Measurements from ENCODE around the gene M1AP.
A peak's percentile ranks its signal among the peaks of the same experiment; 100 is the strongest.

Gene M1AP

DNA sequence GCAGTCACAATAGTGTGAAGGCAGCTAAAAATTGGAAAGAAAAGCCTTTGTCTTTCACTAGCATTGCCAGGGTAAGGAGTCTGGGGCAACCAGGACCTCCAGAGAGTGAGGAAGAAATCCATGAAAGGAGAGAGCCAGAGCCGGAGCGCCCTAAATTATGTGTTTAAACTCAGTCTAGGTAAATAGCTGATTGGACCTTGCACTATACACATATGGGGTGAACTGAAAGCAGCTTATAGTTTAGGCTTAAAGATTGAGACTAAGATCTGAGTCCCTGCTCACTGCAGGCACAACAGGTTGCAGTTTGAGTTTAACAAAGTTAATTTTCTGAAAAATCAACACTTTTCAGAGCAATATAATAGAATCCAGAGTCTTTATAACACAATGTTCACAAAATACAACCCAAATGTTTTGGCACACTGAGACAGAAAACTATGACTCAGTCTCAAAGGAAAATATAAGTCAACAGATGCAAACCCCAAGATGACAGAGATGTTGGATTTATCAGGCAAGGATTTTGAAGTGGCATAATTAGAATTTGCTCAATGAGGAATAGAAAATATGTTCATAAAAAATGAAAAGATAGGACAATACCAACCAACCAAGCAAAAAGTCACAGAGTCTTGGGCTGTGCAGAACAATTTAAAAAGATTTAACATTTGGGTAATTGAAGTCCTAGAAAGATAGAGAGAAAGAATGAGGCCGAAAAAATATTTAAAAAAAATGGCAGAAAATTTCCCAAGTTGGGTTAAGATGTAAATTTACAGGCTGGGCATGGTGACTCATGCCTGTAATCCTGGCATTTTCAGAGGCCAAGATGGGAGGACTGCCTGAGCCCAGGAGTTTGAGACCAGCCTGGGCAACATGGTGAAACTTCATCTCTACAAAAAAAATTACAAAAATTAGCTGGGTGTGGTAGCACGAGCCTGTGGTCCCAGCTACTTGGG, 54.0 kb downstream of the M1AP start:
- no peak for DNase-seq (ENCODE audit: low read depth in 2 of 2)

DNA sequence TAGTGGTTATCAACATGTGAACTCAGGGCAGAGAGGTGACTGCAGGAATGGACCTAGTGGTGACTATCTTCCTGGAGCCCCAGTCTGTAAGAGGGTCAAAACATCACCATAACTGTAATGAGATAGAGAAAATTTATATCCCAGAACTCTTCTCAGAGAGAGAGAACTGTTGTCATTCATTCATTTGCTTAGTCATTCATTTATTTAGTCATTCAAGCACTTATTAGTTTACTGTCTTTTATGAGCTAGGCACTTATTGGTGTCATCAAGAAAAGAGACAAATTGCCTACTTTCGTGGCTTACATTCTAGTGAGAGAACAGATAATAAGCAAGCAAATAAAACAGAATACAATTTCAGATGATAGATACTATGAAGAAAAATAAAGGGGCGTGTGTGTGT, 59.5 kb downstream of the M1AP start:
- DNase-seq (ENCODE audit: low read depth in 2 of 2), result no peak

DNA sequence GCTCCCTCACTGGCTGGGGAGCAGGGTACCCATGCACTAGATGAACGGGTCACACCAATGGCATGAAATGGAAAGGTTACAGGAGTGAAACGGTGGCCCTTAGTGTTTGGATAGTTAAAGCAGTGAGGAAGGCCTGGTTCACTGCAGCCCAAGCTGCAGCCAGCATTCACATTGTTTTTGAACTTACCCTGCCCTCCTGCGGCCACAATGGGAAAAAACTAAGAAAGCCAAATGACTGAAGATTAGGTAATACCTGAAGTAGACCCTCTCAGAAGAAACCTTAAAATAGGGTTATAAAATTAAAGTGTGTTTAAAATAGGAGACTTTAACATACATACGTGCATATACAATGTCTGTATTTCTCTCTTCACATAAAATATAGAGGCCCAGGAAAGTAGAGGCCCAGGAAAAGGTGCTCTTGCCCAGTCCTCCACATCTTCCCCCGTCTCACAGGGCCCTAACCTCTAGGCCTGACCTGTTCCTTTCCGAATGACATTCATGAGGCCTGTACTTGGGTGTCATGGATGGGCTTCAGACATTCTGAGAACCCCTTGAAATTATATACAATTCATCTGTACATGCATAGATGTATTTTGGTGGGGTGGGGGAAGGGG, 60.4 kb downstream of the M1AP start:
- DNase-seq (ENCODE audit: low read depth in 2 of 2), result peak in 1 of 2 experiments; percentile 52

DNA sequence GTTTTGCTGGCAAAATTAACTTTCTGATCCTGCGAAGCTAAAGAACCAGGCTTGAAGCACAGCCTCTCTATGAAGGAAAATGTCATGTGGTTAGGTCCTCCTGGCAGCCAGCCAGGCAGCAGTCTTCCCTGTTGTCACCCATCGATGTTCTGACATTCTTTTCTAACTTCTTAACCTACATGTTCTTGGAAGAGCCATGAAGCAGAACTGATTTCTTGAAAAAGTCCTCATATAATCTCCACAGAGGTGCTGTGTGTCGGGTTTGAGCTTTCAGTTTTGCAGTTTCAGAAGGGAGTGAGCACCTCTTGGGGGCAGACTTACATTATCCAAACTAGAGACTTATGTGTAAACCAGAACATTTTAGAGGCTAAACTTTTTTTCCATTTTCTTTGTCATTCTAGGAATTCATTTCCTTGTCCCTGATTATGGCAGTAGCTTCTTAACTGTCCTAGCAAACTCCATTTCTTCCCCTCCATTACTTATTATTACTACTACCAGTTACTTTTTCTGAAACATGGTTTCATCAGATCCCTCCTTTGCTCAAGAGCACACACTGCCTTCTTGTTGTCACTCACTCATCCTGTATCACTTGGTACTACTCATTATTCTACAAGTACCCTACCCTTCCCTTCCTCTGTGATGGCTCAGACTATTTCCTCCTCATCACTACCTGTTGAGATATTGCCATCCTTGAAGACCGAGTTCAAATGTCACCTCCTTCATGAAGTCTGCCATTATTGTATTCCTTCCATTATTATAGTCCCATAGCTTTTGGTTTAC, 62.5 kb downstream of the M1AP start:
- no peak for DNase-seq (ENCODE audit: low read depth in 2 of 2)

DNA sequence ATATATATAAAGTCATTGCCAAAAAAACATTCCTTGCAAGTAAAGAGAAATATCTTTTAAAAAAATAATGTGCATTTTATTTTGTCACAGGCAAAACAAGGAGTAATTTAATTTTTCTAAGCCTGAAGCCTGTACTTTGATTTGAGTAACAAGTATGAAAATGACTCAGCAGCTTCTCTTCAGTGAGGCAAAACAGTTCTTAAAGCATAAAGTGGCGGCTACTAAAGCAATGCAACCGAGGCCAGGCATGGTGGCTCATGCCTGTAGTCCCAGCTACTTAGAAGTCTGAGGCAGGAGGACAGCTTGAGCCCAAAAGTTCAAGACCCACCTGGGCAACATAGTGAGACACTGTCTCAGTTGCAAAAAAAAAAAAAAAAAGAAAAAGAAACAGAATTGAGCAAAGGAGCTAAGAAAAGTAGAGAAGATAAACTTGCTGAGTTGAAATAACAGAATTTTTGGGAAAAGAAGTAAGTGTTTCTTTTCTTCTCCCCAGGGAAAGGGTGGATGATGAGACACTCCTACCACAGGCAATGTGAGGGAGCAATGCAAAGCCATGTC, 64.0 kb downstream of the M1AP start:
- no peak for DNase-seq (ENCODE audit: low read depth in 2 of 2)

DNA sequence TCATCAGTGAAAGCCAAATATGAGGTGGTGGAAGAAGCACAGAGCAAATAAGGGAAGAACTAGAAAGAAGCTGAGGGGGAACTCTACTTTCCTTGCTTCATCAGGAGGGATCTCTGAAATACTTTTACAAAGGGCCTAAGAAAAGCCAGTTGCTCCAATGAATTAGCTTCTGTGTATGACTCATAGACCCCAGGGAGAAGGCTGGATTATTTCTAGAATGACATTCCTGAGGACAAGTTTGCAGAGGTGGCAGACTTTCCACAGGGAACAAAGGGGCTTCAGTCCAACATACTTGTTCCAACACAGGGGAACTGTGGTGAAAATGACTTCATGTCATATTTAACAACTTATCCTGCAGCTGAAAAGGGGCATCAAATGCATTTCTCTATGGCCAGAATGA, 64.6 kb downstream of the M1AP start:
- DNase-seq (ENCODE audit: low read depth in 2 of 2), result peak in 1 of 2 experiments; percentile 45

DNA sequence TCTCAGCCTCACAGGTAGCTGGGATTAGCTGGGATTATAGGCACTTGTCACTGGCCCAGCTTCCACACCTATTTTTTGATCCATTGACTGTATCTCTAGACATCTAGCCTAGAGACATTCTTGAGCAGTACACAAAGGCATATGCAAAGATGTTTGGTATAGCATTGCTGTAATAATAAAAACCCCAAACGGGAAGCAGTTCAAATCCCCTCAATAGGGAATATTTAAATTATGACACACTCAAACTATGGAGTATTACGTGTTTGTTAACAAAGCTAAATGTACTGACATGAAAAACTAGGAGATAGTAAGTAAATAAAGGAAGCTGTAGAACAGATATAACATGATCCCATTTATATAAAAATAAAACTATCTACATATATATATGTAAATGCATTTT, 65.9 kb downstream of the M1AP start:
- no peak for DNase-seq (ENCODE audit: low read depth in 2 of 2)

DNA sequence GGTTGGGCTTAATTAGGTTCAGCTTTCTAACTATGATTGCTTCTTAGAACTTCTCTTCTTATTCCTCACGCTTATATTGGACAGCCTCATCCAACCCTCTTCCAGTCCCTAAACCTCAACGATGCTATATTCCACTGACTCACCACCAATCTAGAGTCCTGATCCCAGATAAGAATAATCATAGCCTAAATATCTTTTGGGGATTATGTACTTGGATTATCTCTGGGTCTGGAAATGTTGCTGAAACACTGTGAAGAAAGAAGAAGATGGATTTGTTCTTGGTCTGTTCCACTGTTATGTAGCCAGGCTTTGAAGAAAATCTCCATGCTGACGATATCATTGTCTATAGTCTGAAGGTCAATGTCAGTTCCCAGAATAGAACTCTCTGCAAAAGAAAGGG, 66.7 kb downstream of the M1AP start:
- no peak for DNase-seq (ENCODE audit: low read depth in 2 of 2)

DNA sequence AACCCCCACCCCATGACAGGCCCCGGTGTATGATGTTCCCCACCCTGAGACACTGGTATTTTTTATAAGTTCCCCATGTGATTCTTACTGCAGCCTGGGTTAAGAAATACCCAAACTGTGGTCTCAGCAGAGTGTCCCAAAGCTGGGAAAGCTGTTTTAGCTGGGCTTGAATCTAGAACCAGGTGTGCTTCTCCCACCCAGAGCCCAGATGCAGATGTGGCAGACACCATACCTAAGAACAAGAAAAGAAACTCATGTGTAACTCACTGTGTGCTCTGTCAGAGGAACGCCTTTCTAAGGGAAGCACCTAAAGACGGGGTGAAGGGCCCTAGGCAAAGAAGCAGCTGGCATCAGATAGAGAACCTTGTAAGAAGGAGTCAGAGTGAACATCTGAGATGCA, 69.7 kb downstream of the M1AP start:
- no peak for DNase-seq (ENCODE audit: low read depth in 2 of 2)

DNA sequence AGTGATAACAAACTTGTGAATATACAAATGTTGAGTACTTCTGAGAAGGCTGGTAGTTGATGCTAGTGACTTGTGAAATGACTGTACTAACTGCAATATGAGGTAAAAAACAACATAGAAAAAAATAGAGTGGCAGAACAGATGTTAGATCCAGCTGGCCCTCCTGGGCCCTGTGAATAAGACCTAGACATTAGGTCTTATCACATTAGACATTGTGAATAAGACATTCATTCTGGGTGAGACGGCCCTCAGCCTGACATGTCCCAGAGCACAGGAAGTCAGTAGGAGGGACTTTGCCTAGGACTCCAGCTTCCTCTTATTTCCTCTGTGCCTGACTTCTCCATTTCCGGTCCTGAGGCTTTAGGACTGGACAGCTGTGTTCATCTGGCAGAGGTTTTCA, 70.7 kb downstream of the M1AP start:
- DNase-seq (ENCODE audit: low read depth in 2 of 2), result no peak

DNA sequence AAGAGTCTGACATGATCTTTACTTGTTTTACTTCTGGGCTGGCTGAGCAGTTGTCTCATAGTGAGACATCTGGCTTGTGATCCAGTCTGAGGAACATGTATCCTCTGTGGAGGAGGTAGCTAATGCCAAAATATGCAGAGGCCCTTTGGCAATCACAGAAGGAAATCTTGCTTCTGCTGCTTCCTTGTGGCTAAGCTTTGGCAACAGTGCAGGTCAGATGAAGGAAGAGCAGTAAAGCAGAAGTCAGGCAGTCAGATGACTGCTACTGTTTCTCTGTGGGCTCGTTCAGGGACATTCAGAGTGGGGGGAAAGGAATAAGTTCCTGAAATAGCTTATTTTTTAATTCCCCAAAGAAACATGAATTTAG, 71.3 kb downstream of the M1AP start:
- DNase-seq (ENCODE audit: low read depth in 2 of 2), result peak; percentile 76 to 78

DNA sequence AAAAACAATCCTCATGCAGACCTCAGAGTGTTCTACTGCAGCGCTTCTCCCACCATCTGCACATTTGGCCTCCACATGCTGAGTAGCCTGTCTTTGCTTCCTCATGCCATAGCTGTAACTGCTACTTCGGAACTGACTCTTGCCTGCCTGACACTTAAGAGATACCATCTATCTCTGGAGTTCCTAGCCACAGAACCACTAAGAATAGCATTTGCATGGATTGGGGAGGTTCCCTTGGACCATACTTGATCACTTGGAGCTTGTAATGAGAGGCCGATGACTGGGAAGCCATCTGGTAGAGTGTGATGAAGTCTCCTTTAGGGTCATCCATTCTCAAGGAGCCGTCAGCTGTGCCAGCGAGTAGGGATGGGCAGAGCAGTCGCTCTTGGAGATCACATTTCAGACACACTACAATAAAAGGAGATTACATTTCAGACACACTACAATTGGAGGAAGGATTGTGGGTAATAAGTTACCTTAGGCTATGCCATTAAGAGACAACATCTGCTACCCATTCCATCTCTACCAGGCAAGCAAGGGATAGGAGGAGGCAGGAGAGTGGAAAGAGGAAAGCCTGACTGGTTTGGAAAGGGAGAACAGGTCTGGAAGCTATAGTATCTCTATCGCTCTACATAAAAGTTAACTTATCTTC, 71.8 kb downstream of the M1AP start:
- peak; percentile 74 to 76 for DNase-seq (ENCODE audit: low read depth in 2 of 2)

DNA sequence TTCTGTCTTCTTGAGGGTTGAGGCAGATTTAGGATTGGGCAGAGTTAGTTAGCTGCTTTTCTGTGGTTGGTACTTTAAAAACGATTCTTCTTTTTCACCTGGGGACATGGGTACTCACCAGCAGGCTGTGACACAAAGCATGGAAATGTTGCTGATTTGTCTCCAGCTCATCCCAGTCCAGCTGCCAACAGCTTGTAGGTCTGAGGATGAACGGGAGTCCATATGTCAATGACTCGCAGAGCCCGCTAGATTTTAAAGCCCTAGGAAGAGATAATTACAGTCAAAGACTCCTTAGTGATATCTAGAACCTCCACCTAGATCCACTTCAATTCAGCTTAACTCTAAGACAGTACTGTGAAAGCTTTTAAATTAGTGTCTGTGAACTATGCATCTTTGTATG, 72.8 kb downstream of the M1AP start:
- no peak for DNase-seq (ENCODE audit: low read depth in 2 of 2)

DNA sequence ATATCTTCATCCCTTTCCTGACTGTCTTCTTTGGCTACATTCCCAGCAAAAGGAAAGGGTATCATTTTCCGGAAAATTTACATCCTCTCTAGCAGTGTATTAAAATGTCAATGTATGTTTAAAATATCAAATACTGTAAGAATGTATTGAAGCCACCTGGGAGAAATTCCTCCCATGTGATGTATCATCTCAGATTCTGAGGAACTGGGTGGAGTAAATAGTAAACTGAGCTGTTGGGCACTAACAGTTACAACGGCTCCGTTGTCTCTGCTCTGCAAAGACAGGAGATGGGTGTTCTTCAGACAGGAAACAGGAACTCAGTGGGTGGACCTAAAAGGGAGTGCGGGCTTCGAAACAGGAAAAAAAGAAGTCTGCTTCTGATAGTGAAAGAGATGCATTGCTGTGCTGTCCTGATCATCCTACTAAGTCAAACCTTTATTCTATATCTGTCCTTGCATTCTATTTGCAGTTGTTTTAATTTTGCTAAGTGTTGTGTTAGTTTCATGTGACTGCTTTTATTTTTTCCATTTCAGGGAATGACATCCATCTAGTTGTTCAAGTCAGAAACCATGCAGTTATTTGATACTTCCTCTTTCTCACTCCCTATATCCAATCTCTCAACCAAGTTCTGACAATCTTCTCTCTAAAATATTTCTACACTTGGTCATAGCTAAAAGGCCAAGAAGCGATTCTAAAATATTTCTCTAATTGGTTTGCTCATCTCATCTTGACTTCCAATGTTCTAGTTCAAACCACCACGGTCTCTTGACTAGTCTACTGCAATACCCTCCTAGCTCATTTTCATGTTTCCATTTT, 74.2 kb downstream of the M1AP start:
- DNase-seq (ENCODE audit: low read depth in 2 of 2), result peak; percentile 70 to 71

DNA sequence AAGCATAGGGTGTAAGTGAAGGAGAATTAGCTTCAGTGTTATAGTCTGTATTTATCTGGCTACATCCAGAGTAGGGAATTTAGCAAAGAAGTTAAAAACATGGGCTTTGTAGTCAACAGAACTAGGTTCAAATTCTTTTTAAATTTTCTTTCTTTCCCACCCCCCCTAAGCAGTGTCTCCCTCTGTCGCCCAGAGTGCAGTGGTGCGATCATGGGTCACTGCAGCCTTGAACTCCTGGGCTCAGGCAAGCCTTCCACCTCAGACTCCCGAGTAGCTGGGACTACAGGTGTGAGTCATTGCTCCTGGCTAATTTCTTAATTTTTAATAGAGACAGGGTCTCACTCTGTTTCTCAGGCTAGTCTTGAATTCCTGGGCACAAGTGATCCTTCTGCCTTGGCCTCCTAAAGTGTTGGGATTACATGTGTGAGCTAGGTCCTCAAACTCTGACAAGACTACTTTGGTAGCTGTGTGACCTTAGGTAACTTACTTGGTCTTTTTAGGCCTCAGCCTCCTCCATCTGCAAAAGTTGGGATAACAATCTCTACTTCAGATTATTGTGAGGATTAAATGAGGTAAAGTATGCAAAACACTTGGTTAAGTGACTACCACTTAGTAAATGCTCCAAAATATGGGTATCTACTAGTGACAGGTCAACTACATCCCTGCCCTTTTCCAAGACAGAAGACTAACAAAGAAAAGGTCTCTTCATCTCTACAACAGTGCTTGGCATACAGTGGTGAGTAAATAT, 75.8 kb downstream of the M1AP start:
- no peak for DNase-seq (ENCODE audit: low read depth in 2 of 2)

DNA sequence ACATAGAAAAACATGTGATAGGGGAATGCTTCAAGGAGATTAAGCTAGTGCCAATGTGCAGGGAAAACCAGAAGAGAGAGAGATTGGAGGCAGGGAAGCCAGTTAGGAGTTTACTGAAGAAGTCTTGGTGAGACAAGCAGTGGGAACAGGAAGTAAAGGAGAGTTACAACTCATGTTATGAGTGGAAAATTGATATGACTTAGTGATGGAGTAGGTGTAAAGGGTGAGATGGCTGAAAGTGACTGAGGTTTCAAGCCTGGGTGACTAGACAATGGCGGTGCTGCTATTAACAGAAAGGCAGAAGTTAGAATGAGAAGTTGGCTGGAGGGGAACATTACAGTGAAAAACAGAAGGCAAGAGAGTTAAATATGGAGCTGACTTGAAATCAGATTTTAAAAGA, 77.1 kb downstream of the M1AP start:
- DNase-seq (ENCODE audit: low read depth in 2 of 2), result no peak

DNA sequence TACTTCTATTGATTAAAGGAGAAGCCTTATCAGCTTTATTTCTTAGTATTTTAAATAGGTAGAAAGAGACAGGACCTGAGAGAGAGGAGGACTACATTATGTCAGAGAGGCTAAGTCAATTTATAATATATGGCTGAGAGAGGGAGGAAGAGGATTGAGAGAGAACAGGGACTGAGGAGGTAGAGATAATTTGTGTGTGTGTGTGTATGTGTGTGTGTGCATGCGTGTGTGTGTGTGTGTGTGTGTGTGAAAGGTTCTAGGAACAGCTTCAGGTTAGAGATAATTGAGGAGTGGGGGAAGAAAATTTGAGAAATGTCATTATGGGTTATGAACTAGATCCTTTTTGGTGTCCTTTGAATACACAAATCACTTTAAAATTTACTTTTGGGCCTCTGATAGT, 78.4 kb downstream of the M1AP start:
- DNase-seq (ENCODE audit: low read depth in 2 of 2), result no peak

DNA sequence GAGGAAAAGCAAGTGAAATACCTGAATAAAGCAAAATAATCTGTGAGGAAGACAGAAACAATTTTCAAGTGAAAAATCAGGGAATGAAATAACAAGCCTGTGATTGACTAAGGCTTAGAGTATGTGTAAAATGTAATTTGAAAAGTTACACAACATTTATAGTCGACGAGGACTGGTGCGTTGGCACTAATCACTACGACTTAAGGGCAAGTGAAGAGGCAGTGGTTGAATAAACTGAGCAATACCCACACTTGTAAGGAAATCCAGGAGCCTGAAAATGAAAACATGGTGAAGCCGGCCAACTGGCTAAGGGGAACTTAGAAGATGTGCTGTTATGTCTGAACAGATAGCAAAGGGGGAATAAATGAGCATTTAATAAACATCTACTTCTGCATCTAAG, 80.2 kb downstream of the M1AP start:
- peak; percentile 61 to 63 for DNase-seq (ENCODE audit: low read depth in 2 of 2)

DNA sequence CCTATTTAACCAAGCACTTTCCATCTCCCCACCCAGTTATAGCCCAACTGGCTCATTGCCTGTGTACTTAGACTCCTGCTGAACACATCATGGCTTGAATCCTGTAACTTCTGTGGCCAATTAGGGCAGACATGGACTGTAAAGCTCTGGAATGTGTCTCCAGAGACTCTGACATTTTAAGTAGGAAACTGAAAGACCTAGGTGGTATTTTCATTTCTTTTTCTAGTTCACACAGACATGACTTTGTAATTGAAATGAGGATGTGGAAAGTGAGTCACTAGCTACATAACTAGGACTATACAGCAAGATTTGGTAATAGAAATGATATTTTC, 81.4 kb downstream of the M1AP start:
- peak; percentile 98 for DNase-seq (ENCODE audit: low read depth in 2 of 2)

DNA sequence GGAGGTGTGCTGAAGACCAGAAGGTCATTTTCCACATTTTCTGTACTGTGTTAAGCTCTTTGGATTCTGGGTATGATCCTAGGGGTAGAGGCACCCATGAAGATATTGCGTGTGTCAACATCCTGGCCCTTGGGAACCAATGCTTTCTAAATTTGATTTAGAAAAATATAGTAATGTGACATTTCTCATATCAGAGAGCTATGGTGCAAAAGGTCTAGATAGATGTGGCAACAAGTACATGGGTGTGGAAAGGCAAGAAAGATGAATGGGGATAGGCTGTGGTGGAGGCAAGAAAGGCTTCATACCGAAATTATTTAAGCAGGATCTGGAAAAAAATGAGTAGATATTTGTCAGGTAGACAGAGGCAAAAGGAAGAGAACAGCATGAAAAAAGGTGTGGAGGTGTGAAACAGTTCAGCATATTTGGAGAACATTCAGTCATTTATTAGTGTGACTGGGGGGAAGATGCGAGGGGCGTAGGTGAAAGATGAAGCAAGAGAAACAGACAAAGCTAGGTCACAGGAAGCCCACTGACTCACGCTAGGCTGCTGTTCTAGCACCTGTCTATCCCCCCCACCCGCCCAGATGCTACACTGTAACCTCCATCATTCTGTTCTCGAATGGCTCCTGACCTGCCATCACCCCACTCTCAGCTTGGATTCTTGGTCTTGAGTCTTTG, 81.9 kb downstream of the M1AP start:
- no peak for DNase-seq (ENCODE audit: low read depth in 2 of 2)

All from fibroblast of skin of left quadriceps (primary cell).